Esophagus squamous epithelium (tissue), 4 donors: Measurements from ENCODE around the gene ZNF565.

Experiments used
- POLR2A ChIP-seq, 4 donors: fragments of 450-650 bp; IDR thresholded peaks; one replicate each; pipeline ENCODE4 v1.6.1; 2017; ENCODE audit warnings: antibody characterized with exemption in 4 of 4, mild to moderate bottlenecking in 4 of 4, moderate library complexity in 3 of 4
- TF ChIP-seq, protein P1 (sequence below), 6 experiments: fragments of 450-650 bp in 4 of 6; fragments of 200-600 bp in 2 of 6; sonication (generic) in 2 of 6; IDR thresholded peaks; one replicate each; pipeline ENCODE4 v1.5.1; 2016 to 2019; ENCODE audit warnings: antibody characterized with exemption in 6 of 6, mild to moderate bottlenecking in 4 of 6, moderate library complexity in 4 of 6

DNA sequence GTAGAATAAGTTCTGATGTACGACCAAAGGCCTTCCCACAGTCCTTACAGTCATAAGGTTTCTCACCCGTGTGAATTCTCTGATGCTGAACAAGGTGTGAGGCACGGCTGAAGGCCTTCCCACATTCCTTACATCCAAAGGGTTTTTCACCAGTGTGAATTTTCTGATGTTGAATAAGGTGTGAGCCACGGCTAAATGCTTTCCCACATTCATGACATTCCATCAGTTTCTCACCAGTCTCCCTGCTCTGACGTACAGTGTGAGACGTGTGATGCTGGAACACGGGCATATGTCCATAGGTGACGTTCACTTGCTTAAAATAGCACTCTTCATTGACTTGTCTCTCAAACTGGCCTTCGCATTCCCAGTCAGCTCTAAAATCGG is 31.2 kb downstream of the ZNF565 start:
- TF ChIP-seq POLR2A (IDR thresholded peaks at IDR 0.05): no peak
- TF ChIP-seq, protein P1, sequence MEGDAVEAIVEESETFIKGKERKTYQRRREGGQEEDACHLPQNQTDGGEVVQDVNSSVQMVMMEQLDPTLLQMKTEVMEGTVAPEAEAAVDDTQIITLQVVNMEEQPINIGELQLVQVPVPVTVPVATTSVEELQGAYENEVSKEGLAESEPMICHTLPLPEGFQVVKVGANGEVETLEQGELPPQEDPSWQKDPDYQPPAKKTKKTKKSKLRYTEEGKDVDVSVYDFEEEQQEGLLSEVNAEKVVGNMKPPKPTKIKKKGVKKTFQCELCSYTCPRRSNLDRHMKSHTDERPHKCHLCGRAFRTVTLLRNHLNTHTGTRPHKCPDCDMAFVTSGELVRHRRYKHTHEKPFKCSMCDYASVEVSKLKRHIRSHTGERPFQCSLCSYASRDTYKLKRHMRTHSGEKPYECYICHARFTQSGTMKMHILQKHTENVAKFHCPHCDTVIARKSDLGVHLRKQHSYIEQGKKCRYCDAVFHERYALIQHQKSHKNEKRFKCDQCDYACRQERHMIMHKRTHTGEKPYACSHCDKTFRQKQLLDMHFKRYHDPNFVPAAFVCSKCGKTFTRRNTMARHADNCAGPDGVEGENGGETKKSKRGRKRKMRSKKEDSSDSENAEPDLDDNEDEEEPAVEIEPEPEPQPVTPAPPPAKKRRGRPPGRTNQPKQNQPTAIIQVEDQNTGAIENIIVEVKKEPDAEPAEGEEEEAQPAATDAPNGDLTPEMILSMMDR (IDR thresholded peaks at IDR 0.05): no peak
